DOHH2 (cell line): ENCODE results near the gene ALOXE3.

Source experiments
- H3F3A ChIP-seq: fragments of 200-600 bp; sonication (generic), shearing (Covaris generic); 2 replicates; pipeline ENCODE4 v1.6.0; 2016; ENCODE audit warnings: antibody characterized with exemption, mild to moderate bottlenecking; ENCODE audit not compliant: control insufficient read depth, insufficient read depth
- H3K27ac ChIP-seq: fragments of 200-600 bp; sonication (generic); 2 replicates; pipeline ENCODE4 v1.5.1; 2014; ENCODE audit warnings: low read depth, mild to moderate bottlenecking, low read length, moderate library complexity
- H3K27me3 ChIP-seq: fragments of 200-600 bp; sonication (generic); 2 replicates; pipeline ENCODE4 v1.6.1; 2014; ENCODE audit warnings: mild to moderate bottlenecking, low read length, mixed read lengths; ENCODE audit not compliant: control insufficient read depth
- H3K36me3 ChIP-seq: fragments of 200-600 bp; sonication (generic); 2 replicates; pipeline ENCODE4 v1.6.1; 2014; ENCODE audit warnings: mild to moderate bottlenecking, low read length, moderate library complexity, mixed read lengths; ENCODE audit not compliant: control insufficient read depth
- H3K4me1 ChIP-seq: fragments of 200-600 bp; sonication (generic); 2 replicates; pipeline ENCODE4 v1.6.1; 2014; ENCODE audit warnings: mild to moderate bottlenecking, low read length, mixed read lengths; ENCODE audit not compliant: control insufficient read depth
- H3K4me2 ChIP-seq: fragments of 200-600 bp; sonication (generic); 2 replicates; pipeline ENCODE4 v1.6.0; 2014; ENCODE audit warnings: mild to moderate bottlenecking, low read length, moderate library complexity
- H3K4me3 ChIP-seq: fragments of 200-600 bp; sonication (generic); 2 replicates; pipeline ENCODE4 v1.5.1; 2014; ENCODE audit warnings: mild to moderate bottlenecking, low read length, mixed read lengths
- H3K79me2 ChIP-seq: fragments of 200-600 bp; sonication (generic); 2 replicates; pipeline ENCODE4 v1.6.1; 2014; ENCODE audit warnings: mild to moderate bottlenecking, low read length, mixed read lengths; ENCODE audit not compliant: control insufficient read depth
- H3K9me2 ChIP-seq: fragments of 200-600 bp; sonication (generic); replicated peaks from 2 replicates; pipeline ENCODE4 v1.6.1; 2014; ENCODE audit warnings: mild to moderate bottlenecking, low read length, mixed read lengths; ENCODE audit not compliant: control insufficient read depth
- H3K9me3 ChIP-seq: fragments of 200-600 bp; sonication (generic); 2 replicates; pipeline ENCODE4 v1.6.1; 2014; ENCODE audit warnings: antibody characterized with exemption, low read length, mixed read lengths; ENCODE audit not compliant: control insufficient read depth, insufficient read depth
- H4K20me1 ChIP-seq: fragments of 200-600 bp; sonication (generic); 2 replicates; pipeline ENCODE4 v1.6.0; 2014; ENCODE audit warnings: low read depth, mild to moderate bottlenecking, antibody characterized with exemption, low read length, moderate library complexity; ENCODE audit not compliant: control insufficient read depth, insufficient read depth
- CTCF ChIP-seq: fragments of 200-600 bp; sonication (generic); IDR thresholded peaks from one replicate; pipeline ENCODE4 v1.5.1; 2014; ENCODE audit warnings: antibody characterized with exemption, mild to moderate bottlenecking, low read depth, low read length; ENCODE audit not compliant: poor library complexity, severe bottlenecking
- EZH2phosphoT487 ChIP-seq: fragments of 200-600 bp; sonication (generic); IDR thresholded peaks from 2 replicates; pipeline ENCODE4 v1.6.1; 2017; ENCODE audit warnings: borderline replicate concordance, mild to moderate bottlenecking, antibody characterized with exemption, low read length, moderate library complexity, mixed read lengths

ALOXE3 gene

GRCh38 chr17:8140065-8141029, 22.0 kb upstream of the ALOXE3 start:
- peaks cover 20% of the 10 kb centered on the region for H3K4me1 ChIP-seq
- H3K9me3 ChIP-seq = no peaks in the 10 kb centered on the region
- H3K79me2 ChIP-seq = no peaks in the 10 kb centered on the region
- peaks cover 3% of the 10 kb centered on the region for H3F3A ChIP-seq
- H3K36me3 ChIP-seq = peaks cover 34% of the 10 kb centered on the region
- no peak overlapping the region for H3K4me3 ChIP-seq
- H3K27me3 ChIP-seq = peaks cover 8% of the 10 kb centered on the region
- H3K4me2 ChIP-seq = no peak overlapping the region
- TF ChIP-seq EZH2phosphoT487 (no peak), CTCF (no peak)
- H3K9me2 ChIP-seq = no peaks in the 10 kb centered on the region
- no peaks in the 10 kb centered on the region for H4K20me1 ChIP-seq
- H3K27ac ChIP-seq = no peak overlapping the region

GRCh38 chr17:8138672-8139371, 20.5 kb upstream of the ALOXE3 start:
- no peaks in the 10 kb centered on the region for H3K79me2 ChIP-seq
- H3K9me3 ChIP-seq = no peaks in the 10 kb centered on the region
- H3F3A ChIP-seq = peaks cover 6% of the 10 kb centered on the region
- TF ChIP-seq CTCF (peak; percentile 94), EZH2phosphoT487 (no peak)
- peaks cover 23% of the 10 kb centered on the region for H3K36me3 ChIP-seq
- no peaks in the 10 kb centered on the region for H4K20me1 ChIP-seq
- peak overlapping the region; percentile 71 for H3K27ac ChIP-seq
- H3K4me1 ChIP-seq = peaks cover 20% of the 10 kb centered on the region
- no peaks in the 10 kb centered on the region for H3K9me2 ChIP-seq
- H3K27me3 ChIP-seq = peaks cover 8% of the 10 kb centered on the region
- peak overlapping the region; percentile 85 for H3K4me2 ChIP-seq
- peak overlapping the region; percentile 79 for H3K4me3 ChIP-seq

GRCh38 chr17:8138374-8138671, 20.0 kb upstream of the ALOXE3 start:
- H3K4me3 ChIP-seq = peak overlapping the region; percentile 79
- H3K9me2 ChIP-seq = no peaks in the 10 kb centered on the region
- peaks cover 6% of the 10 kb centered on the region for H3F3A ChIP-seq
- peaks cover 8% of the 10 kb centered on the region for H3K27me3 ChIP-seq
- TF ChIP-seq CTCF = no peak
- TF ChIP-seq EZH2phosphoT487 = no peak
- no peaks in the 10 kb centered on the region for H3K79me2 ChIP-seq
- H3K4me2 ChIP-seq = peak overlapping the region; percentile 85
- no peaks in the 10 kb centered on the region for H4K20me1 ChIP-seq
- peaks cover 23% of the 10 kb centered on the region for H3K36me3 ChIP-seq
- peaks cover 20% of the 10 kb centered on the region for H3K4me1 ChIP-seq
- peak overlapping the region; percentile 71 for H3K27ac ChIP-seq
- no peaks in the 10 kb centered on the region for H3K9me3 ChIP-seq
